Liver (tissue), 3 donors: Measurements from ENCODE around the gene TNFAIP8L2.

Source experiments
- FOXA1 ChIP-seq: IDR thresholded peaks from 2 replicates; pipeline ENCODE4 v1.6.1; 2016; ENCODE audit warnings: antibody characterized with exemption
- JUND ChIP-seq, 2 donors: IDR thresholded peaks; 2 replicates each; pipeline ENCODE4 v1.6.1; 2016; ENCODE audit warnings: antibody characterized with exemption in 2 of 2
- NR2F2 ChIP-seq: IDR thresholded peaks from 2 replicates; pipeline ENCODE4 v1.6.1; 2016; ENCODE audit warnings: antibody characterized with exemption
- RAD21 ChIP-seq, 2 donors: IDR thresholded peaks; 2 replicates each; pipeline ENCODE4 v1.6.1; 2016; ENCODE audit warnings: antibody characterized with exemption in 2 of 2, mild to moderate bottlenecking in 2 of 2
- RXRA ChIP-seq, 2 donors: IDR thresholded peaks; 2 replicates each; pipeline ENCODE4 v1.6.1; 2017 to 2018; ENCODE audit warnings: antibody characterized with exemption in 2 of 2, mild to moderate bottlenecking in 1 of 2
- TAF1 ChIP-seq: conservative IDR thresholded peaks from 2 replicates; pipeline ENCODE4 v1.6.1; 2016; ENCODE audit warnings: antibody characterized with exemption, mild to moderate bottlenecking
- YY1 ChIP-seq: IDR thresholded peaks from 2 replicates; pipeline ENCODE4 v1.6.1; 2016; ENCODE audit warnings: antibody characterized with exemption, mild to moderate bottlenecking
- TF ChIP-seq, protein P1 (sequence below): fragments of 150-350 bp; IDR thresholded peaks from 2 replicates; pipeline ENCODE4 v1.5.1; 2017; ENCODE audit warnings: improper control_type of control experiment, low read depth, low read length; ENCODE audit not compliant: missing input control
- TF ChIP-seq, protein P2 (sequence below): IDR thresholded peaks from 2 replicates; pipeline ENCODE4 v1.6.1; 2016; ENCODE audit warnings: antibody characterized with exemption
- TF ChIP-seq, protein P3 (sequence below): IDR thresholded peaks from 2 replicates; pipeline ENCODE4 v1.6.1; 2016; ENCODE audit warnings: antibody characterized with exemption
- TF ChIP-seq, protein P4 (sequence below): IDR thresholded peaks from 2 replicates; pipeline ENCODE4 v1.6.1; 2016; ENCODE audit warnings: antibody characterized with exemption
- donor health status: healthy.
- donor health status: healthy.

DNA sequence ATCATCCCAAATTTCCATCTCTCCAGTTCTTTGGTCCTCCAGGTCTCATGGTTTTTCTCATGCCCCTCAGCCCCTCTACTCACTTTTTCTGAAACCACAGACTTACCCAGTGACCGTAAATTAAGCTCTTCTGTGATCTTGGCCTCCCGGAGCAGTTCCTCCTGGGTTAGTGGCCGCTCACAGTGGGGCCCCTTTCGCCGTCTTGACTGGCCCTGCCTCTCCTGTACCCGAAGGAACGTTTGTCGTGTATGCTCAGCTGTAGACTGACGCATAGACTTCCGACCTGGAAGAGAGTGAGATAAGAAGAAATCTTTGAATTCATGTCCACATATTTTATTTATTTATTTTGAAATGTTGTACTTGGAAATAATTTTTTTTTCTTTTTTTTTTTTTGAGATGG, 27.8 kb downstream of the TNFAIP8L2 start:
- TF ChIP-seq, protein P1, sequence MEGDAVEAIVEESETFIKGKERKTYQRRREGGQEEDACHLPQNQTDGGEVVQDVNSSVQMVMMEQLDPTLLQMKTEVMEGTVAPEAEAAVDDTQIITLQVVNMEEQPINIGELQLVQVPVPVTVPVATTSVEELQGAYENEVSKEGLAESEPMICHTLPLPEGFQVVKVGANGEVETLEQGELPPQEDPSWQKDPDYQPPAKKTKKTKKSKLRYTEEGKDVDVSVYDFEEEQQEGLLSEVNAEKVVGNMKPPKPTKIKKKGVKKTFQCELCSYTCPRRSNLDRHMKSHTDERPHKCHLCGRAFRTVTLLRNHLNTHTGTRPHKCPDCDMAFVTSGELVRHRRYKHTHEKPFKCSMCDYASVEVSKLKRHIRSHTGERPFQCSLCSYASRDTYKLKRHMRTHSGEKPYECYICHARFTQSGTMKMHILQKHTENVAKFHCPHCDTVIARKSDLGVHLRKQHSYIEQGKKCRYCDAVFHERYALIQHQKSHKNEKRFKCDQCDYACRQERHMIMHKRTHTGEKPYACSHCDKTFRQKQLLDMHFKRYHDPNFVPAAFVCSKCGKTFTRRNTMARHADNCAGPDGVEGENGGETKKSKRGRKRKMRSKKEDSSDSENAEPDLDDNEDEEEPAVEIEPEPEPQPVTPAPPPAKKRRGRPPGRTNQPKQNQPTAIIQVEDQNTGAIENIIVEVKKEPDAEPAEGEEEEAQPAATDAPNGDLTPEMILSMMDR: no peak
- TF ChIP-seq FOXA1 (no peak), JUND (IDR thresholded peaks at IDR 0.05) (no peak), RXRA (IDR thresholded peaks at IDR 0.05) (no peak), RAD21 (IDR thresholded peaks at IDR 0.05) (no peak), TAF1 (no peak), YY1 (no peak), NR2F2 (no peak)
- TF ChIP-seq, protein P2, sequence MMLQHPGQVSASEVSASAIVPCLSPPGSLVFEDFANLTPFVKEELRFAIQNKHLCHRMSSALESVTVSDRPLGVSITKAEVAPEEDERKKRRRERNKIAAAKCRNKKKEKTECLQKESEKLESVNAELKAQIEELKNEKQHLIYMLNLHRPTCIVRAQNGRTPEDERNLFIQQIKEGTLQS: no peak
- TF ChIP-seq, protein P3, sequence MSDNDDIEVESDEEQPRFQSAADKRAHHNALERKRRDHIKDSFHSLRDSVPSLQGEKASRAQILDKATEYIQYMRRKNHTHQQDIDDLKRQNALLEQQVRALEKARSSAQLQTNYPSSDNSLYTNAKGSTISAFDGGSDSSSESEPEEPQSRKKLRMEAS: no peak
- TF ChIP-seq, protein P4, sequence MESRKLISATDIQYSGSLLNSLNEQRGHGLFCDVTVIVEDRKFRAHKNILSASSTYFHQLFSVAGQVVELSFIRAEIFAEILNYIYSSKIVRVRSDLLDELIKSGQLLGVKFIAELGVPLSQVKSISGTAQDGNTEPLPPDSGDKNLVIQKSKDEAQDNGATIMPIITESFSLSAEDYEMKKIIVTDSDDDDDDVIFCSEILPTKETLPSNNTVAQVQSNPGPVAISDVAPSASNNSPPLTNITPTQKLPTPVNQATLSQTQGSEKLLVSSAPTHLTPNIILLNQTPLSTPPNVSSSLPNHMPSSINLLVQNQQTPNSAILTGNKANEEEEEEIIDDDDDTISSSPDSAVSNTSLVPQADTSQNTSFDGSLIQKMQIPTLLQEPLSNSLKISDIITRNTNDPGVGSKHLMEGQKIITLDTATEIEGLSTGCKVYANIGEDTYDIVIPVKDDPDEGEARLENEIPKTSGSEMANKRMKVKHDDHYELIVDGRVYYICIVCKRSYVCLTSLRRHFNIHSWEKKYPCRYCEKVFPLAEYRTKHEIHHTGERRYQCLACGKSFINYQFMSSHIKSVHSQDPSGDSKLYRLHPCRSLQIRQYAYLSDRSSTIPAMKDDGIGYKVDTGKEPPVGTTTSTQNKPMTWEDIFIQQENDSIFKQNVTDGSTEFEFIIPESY: no peak
